ENCODE results near the gene GINS1. TPM values are rescaled to one million over a fixed set of nuclear protein-coding genes. Genes with fewer than 3 reads are reported as not detected.

GINS1 gene
- total and polyA plus RNA-seq, 2 of the 8 experiments (the other 6 are each of a cell fraction or from before 2014, with no cell fraction given): 44.7 to 68.4 TPM

DNA sequence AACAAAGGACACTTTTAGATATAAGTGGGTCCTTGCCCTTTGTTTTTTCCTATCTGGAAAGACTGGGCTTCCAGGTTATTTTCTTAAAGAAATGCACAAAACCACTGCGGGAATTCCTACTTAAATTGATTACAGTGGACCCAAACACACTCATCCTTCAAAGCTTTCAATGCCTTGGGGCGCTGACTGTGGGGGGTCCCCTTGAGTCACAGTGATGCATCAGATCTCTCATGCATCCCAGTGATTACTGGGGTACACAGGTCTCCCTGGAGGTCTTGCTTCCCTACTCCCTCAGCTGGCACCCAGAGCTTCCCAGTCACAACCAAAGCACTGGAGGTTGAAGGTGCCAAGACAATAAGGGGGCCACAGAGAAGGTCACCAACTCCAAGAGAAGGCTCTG, 37.5 kb upstream of the GINS1 start (continued):
- TF ChIP-seq, protein P1, sequence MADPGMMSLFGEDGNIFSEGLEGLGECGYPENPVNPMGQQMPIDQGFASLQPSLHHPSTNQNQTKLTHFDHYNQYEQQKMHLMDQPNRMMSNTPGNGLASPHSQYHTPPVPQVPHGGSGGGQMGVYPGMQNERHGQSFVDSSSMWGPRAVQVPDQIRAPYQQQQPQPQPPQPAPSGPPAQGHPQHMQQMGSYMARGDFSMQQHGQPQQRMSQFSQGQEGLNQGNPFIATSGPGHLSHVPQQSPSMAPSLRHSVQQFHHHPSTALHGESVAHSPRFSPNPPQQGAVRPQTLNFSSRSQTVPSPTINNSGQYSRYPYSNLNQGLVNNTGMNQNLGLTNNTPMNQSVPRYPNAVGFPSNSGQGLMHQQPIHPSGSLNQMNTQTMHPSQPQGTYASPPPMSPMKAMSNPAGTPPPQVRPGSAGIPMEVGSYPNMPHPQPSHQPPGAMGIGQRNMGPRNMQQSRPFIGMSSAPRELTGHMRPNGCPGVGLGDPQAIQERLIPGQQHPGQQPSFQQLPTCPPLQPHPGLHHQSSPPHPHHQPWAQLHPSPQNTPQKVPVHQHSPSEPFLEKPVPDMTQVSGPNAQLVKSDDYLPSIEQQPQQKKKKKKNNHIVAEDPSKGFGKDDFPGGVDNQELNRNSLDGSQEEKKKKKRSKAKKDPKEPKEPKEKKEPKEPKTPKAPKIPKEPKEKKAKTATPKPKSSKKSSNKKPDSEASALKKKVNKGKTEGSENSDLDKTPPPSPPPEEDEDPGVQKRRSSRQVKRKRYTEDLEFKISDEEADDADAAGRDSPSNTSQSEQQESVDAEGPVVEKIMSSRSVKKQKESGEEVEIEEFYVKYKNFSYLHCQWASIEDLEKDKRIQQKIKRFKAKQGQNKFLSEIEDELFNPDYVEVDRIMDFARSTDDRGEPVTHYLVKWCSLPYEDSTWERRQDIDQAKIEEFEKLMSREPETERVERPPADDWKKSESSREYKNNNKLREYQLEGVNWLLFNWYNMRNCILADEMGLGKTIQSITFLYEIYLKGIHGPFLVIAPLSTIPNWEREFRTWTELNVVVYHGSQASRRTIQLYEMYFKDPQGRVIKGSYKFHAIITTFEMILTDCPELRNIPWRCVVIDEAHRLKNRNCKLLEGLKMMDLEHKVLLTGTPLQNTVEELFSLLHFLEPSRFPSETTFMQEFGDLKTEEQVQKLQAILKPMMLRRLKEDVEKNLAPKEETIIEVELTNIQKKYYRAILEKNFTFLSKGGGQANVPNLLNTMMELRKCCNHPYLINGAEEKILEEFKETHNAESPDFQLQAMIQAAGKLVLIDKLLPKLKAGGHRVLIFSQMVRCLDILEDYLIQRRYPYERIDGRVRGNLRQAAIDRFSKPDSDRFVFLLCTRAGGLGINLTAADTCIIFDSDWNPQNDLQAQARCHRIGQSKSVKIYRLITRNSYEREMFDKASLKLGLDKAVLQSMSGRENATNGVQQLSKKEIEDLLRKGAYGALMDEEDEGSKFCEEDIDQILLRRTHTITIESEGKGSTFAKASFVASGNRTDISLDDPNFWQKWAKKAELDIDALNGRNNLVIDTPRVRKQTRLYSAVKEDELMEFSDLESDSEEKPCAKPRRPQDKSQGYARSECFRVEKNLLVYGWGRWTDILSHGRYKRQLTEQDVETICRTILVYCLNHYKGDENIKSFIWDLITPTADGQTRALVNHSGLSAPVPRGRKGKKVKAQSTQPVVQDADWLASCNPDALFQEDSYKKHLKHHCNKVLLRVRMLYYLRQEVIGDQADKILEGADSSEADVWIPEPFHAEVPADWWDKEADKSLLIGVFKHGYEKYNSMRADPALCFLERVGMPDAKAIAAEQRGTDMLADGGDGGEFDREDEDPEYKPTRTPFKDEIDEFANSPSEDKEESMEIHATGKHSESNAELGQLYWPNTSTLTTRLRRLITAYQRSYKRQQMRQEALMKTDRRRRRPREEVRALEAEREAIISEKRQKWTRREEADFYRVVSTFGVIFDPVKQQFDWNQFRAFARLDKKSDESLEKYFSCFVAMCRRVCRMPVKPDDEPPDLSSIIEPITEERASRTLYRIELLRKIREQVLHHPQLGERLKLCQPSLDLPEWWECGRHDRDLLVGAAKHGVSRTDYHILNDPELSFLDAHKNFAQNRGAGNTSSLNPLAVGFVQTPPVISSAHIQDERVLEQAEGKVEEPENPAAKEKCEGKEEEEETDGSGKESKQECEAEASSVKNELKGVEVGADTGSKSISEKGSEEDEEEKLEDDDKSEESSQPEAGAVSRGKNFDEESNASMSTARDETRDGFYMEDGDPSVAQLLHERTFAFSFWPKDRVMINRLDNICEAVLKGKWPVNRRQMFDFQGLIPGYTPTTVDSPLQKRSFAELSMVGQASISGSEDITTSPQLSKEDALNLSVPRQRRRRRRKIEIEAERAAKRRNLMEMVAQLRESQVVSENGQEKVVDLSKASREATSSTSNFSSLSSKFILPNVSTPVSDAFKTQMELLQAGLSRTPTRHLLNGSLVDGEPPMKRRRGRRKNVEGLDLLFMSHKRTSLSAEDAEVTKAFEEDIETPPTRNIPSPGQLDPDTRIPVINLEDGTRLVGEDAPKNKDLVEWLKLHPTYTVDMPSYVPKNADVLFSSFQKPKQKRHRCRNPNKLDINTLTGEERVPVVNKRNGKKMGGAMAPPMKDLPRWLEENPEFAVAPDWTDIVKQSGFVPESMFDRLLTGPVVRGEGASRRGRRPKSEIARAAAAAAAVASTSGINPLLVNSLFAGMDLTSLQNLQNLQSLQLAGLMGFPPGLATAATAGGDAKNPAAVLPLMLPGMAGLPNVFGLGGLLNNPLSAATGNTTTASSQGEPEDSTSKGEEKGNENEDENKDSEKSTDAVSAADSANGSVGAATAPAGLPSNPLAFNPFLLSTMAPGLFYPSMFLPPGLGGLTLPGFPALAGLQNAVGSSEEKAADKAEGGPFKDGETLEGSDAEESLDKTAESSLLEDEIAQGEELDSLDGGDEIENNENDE (IDR thresholded peaks at IDR 0.05; ENCODE audit: insufficient replicate concordance, low read length): no peak
- TF ChIP-seq TAF1 (IDR thresholded peaks at IDR 0.05; ENCODE audit: low read depth, low read length) (no peak), EP300 (IDR thresholded peaks at IDR 0.05; ENCODE audit: borderline replicate concordance in 1 of 2, low read depth in 2 of 2, low read length in 2 of 2) (no peak), BRCA1 (IDR thresholded peaks at IDR 0.05; ENCODE audit: low read depth, low read length) (no peak), HDAC2 (IDR thresholded peaks at IDR 0.05; ENCODE audit: borderline replicate concordance in 1 of 2, low read depth in 2 of 2, low read length in 2 of 2) (no peak), FOSL1 (IDR thresholded peaks at IDR 0.05; ENCODE audit: insufficient read depth, low read depth, low read length) (no peak), SIN3A (conservative IDR thresholded peaks at IDR 0.05 in 1 of 2, IDR thresholded peaks at IDR 0.05 in 1 of 2; ENCODE audit: low read depth in 1 of 2, low read length in 2 of 2) (no peak), NANOG (IDR thresholded peaks at IDR 0.05; ENCODE audit: insufficient read depth, low read depth, low read length, poor library complexity, severe bottlenecking) (no peak), TBP (IDR thresholded peaks at IDR 0.05; ENCODE audit: low read depth, low read length) (no peak)
- TF ChIP-seq, protein P2, sequence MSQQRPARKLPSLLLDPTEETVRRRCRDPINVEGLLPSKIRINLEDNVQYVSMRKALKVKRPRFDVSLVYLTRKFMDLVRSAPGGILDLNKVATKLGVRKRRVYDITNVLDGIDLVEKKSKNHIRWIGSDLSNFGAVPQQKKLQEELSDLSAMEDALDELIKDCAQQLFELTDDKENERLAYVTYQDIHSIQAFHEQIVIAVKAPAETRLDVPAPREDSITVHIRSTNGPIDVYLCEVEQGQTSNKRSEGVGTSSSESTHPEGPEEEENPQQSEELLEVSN (IDR thresholded peaks at IDR 0.05): no peak

All from H1 (cell line).